NOMO-1 treated with dmso at 0.1 percent for 144 hours (cell line): ENCODE measurements around the gene SFMBT2.
A peak's percentile ranks its signal among the peaks of the same experiment; 100 is the strongest.

Source experiments
- DNase-seq: peaks from one replicate; lab custom pipeline; 2025; ENCODE audit not compliant: unreplicated experiment; lab: John Stamatoyannopoulos, UW

The SFMBT2 gene

GRCh38 chr10:7274293-7274692 lies 136.5 kb downstream of the SFMBT2 start:
- no peak for DNase-seq

- no peak for DNase-seq
Measured at GRCh38 chr10:7272008-7272407, 138.8 kb downstream of the SFMBT2 start.

- DNase-seq, result no peak
Measured at GRCh38 chr10:7269988-7270387, 140.8 kb downstream of the SFMBT2 start.

- DNase-seq, result no peak
Measured at GRCh38 chr10:7267142-7267541, 143.7 kb downstream of the SFMBT2 start.

GRCh38 chr10:7265396-7266123 lies 145.3 kb downstream of the SFMBT2 start:
- no peak for DNase-seq

- DNase-seq, result no peak
Measured at GRCh38 chr10:7264313-7264756, 146.5 kb downstream of the SFMBT2 start.

GRCh38 chr10:7263616-7264015 lies 147.2 kb downstream of the SFMBT2 start:
- DNase-seq, result no peak

GRCh38 chr10:7261351-7261750 lies 149.5 kb downstream of the SFMBT2 start:
- DNase-seq, result no peak

- DNase-seq, result no peak
Measured at GRCh38 chr10:7260912-7261311, 149.9 kb downstream of the SFMBT2 start.

- DNase-seq, result peak; percentile 45
Measured at GRCh38 chr10:7260412-7260900, 150.4 kb downstream of the SFMBT2 start.

GRCh38 chr10:7258948-7259523 lies 151.8 kb downstream of the SFMBT2 start:
- peak; percentile 55 for DNase-seq

GRCh38 chr10:7255517-7255916 lies 155.3 kb downstream of the SFMBT2 start:
- no peak for DNase-seq

GRCh38 chr10:7251696-7252465 lies 159.0 kb downstream of the SFMBT2 start:
- no peak for DNase-seq

GRCh38 chr10:7250236-7250635 lies 160.6 kb downstream of the SFMBT2 start:
- DNase-seq, result no peak

GRCh38 chr10:7248585-7249164 lies 162.2 kb downstream of the SFMBT2 start:
- no peak for DNase-seq

- no peak for DNase-seq
Measured at GRCh38 chr10:7248148-7248547, 162.7 kb downstream of the SFMBT2 start.

- DNase-seq, result no peak
Measured at GRCh38 chr10:7245505-7245904, 165.3 kb downstream of the SFMBT2 start.

- no peak for DNase-seq
Measured at GRCh38 chr10:7243873-7244272, 167.0 kb downstream of the SFMBT2 start.

GRCh38 chr10:7243139-7243538 lies 167.7 kb downstream of the SFMBT2 start:
- no peak for DNase-seq

- DNase-seq, result no peak
Measured at GRCh38 chr10:7239312-7239985, 171.4 kb downstream of the SFMBT2 start.

- DNase-seq, result no peak
Measured at GRCh38 chr10:7235376-7235775, 175.5 kb downstream of the SFMBT2 start.
